Medulla oblongata (tissue), 1 donor: ENCODE measurements around the gene RIPOR2.
"Not testable (repeated sequence)": the region's sequence is repeated elsewhere in the genome, so short reads cannot be mapped to it uniquely, and the experiment has no call there.

ENCODE experiments used
- DNase-seq: peaks from one replicate; pipeline ENCODE4 v3.0.0-alpha.2; 2015; ENCODE audit errors: extremely low spot score

The RIPOR2 gene

DNA sequence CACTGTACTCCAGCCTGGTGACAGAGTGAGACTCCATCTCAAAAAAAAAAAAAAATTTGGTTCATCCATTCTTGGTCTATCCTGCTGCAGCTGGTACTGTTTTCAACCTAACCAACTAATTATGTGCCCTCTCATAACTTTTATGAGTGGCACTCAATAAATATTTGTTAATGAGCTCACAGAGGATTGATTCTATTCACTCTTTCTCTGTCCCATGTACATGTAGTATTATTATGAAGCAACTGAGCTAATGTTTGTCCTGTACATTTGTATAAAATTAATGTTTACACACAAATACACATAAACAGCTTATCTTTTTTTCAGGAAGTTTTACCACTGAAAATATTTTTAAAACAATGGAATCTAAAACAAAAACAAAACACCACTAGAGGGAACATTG, 10.1 kb downstream of the RIPOR2 start:
- no peak for DNase-seq

DNA sequence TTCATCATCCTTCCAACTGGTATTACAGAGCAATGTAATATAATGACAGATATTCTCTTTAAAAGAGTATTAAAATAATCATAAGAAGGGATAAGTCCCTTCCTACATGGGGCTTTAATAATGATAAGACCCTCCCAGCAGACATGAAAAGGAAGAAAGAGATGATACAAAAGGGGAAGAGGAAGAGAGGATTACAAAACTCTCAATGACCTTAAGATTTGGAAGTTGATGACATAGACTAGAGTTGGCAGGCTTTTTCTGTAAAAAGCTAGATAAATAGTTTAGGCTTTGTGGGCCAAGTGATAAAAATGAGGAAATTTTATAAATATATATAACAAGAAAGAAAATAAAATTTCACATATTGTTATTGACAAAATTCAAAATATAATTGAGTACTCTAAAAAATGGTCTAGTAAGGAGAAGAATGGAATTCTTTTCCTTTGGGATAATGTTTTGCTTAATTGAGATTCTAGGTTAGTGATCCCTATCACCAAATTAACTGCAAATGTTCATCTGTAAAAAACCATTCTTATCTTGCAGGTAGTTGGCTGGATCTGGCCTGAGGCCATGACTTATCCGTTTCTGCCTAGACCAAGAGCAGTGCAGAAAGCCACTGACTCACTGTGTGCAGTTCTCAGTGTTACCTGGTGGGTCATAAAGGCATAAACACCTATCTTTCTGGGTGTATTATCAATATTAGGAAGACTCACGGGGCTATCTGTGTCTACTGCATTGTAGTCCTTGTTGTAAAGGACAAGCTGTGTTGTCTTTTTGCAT, 11.0 kb downstream of the RIPOR2 start:
- no peak for DNase-seq

DNA sequence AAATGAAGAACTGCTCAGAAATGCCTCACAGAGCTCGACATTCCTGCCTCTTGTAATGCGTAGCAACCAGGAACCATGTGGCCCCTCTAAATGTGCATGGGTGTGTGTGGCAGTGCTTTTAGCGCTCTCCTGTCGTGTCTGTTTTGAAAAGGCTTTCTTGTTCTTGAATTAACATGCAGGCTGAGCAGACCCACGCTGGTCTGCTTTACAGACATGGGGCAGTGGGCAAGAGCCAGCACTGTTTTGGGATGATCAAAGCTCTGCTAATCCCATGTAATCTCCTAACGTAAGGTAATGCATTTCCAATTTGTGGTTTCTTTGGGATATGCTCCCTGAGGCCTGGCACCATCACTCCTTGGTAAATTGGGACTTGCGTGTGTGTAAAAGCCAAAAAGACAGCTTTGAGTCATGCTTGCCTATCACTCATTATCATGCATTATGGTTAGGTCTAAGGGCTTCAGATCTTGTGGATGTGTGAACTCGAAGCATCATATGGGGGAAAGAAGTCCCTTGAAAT, 11.8 kb downstream of the RIPOR2 start:
- DNase-seq = no peak

DNA sequence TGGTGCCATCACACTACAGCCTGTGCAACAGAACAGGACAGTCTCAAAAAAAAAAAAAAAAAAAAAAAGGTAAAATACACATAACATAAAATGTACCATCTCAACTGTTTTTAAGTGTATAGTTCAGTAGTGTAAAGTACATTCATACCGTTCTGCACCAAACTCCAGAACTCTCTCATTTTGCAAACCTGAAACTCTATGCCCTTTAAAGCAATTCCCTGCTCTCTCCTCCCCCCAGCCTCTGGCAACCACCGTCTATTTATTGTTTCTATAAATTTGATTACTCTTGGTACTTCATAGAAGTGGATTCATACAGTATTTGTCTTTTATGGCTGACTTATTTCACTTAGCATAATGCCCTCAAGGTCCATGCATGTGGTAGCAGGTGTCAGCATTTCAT, 12.9 kb downstream of the RIPOR2 start:
- no peak for DNase-seq

DNA sequence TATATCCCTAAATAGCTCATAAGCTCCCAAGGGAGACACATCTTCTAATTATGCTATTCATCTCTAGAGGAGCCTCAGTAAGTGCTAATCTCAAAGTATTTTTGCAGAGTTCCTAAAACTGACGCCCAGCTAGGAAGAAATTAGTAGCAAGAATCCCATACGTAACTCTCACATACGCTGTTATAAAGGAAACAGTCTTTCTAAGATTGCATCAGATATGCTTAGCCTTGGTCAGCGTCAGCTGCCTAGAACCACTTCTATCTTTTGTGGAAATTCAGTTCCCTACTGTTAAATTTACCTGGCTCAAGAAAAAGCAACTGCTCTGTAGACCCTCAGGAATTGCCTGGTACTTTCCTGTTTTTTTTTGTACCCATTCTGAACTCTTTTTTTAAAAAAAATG, 13.6 kb downstream of the RIPOR2 start:
- no peak for DNase-seq

DNA sequence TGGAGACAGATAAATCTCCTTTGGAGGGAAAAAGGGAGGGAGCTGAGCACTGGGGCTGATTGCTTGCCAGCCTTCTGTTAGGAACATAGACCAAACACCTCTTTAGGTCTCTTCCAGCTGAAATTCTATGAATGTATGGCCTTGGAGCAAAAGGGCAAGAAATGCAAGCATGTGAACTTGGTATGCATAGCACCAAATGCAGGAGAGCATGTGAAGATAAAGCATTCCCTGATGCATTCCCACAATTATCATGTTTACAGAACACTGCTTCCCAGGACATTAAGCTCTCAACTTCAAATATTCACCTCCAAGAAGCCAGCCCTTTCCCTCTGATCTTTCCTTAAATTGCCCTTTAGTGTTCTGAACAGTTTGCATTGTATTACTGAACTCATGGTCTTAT, 15.6 kb downstream of the RIPOR2 start:
- DNase-seq = no peak

DNA sequence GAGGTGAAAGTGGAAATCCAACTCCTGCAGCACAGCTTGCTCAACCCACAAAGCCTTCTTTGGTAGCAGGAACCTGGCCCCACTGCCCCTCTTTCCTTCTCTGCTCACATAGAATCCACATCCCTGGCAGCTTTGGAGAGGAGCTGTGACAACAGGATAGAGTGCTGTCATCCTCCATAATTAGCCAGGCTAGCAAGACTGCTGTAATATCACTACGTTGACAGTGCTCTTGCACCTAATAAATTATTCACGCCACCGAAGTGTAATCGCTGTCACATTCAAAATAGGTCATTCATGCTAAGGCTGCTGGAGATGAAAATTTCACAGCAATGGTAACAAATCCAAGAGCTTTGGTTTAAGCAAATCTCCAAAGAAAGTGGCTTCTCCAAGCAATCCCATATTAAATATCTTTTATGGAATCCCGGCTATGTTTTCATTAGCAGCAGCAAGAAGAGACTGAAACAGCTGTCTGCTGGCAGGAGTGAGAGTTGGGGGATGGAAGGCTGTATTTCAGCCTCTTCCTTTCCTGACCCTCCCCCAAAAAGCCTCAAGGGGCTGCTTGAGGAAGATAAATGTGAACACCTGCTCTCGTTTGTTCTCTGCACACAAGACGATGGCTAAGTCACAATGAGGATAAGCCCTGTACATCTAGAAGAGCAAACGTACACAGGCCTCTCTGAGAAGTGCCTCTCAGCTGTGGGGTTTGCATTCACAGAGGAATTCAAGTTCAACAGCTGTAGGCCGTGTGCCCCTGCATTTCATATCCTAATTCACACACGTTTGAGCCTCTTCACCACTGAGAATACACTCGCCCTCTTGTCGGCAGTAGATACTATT, 16.5 kb downstream of the RIPOR2 start:
- no peak for DNase-seq

DNA sequence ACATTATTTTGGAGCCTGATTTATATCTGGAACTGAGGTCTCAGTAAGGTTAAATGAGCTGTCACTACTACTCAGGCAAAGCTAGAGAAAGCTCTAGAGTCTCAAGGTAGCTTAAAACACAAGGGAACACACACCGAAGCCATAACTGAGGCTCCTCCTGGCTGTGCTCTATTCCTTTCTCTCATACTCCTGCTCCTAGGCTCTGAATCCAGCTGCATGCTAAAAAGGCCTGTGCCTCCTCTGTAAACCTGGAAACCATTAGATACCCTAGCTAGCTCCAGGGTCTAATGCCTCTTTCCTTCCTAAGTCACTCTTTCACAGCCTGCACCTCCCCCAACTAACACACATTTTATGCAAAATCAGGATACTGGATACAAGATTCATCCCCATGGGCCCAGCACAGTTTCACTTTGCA, 17.1 kb downstream of the RIPOR2 start:
- DNase-seq = no peak

DNA sequence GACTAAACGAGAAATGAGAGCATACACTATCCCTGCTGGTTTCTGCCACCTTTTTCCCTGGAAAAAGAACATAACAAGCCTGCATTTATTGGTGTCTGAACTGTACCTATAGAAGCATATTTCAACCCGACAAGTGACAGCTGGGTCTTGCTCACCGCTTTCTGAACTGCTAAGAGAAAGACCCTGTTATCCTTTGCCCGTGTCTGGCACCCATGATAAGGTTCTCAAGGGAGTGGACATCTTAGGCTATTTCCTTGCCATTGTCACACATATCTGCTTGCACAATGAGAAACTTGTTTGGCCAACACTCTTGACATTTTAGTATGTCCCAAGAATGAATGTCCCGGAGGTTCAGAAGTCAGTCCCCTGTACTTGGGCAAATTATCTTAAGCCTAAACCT, 19.3 kb downstream of the RIPOR2 start:
- no peak for DNase-seq

DNA sequence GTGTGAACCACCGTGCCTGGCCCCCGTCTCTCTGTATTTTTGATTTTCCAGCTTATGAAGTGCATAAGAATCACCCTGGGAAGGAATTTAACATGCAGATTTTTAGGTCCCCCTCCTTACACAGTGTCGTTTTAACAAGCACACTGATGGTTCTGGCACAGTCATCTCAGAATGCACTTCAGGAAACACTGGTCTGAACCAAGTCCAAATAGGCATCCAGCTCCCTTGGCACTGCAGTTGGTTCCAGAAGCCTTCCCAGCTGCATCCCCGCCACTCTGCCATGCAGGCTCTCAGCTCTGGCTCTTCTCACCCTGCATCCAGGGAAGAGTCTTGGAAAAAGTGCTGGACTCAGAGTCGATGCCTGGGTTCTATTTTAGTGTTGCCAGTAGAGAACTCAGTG, 20.1 kb downstream of the RIPOR2 start:
- no peak for DNase-seq

DNA sequence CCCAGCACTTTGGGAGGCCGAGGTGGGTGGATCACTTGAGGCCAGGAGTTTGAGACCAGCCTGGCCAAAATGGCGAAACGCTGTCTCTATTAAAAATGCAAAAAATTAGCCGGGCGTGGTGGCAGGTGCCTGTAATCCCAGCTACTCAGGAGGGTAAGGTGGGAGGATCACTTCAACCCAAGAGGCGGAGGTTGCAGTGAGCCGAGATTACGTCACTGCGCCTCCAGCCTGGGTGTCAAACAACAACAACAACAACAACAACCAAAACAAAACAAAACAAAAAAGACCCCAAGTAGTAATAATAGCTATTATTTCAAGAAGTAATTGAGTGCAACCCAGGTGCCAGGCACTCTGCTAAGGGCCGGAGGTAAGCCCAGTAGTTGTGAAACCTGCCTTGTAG, 21.7 kb downstream of the RIPOR2 start:
- not testable (repeated sequence) for DNase-seq

DNA sequence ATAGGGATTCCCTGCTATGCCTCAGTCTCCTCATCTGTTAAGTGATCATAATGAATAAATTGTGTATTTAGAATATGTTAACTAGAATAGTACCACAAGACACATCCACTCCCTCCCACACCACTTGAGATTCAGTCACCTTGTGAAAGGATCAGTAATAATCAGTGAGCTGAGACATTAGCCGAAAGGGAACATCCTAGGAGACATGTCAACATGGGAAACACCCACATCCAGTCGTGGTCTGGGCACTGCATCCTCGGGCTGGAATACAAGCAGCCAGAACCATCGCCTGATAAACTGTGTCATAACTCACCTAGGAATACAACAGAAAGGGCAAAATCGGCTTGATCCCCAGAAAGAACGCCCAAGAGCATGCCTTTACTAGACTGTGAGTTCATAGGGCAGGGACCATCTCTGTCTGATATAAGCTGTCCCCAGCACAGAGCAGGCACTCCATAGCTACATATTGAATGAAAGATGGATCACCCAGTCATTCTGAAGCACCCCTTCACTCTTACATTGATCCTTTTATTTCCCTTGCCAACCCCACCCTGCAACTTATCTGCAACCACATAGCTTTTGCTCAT, 23.9 kb downstream of the RIPOR2 start:
- no peak for DNase-seq

DNA sequence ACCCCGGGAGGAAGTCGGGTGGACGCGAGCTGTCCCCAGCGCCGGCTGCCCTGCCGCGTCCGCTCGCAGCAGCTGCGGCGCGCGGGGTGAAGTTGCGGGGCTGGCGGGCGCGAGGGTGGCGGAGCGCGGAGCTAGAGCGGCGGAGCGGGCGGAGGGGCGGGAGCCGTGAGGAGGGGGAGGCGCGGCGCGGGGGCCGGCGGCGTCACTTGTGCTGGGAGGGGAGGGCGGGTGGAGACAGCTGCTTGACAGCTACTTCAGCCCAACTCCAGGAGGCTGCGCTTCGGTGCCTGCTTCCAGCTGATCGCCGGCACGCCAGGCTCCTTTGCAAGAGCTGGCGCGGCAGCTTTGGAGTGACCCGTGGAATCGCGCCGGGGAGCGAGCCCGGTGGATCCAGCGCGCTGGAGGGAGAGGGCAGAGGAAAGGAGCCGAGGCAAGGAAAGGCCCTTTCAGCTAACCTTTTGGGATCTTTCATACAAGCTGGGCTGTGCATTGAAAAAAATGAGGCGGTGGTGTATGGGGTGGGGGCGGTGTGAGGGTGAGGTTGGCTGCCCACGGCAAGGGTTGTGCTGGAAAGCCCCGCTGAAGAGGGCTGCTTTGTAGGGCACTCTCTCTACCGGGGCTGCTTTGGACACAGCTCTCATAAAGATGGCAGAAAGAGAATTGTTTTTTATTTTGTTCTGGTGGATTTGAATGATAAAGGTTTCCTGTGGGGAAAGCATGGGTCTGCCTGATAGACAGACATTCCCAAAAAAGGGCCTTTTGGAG, 24.6 kb downstream of the RIPOR2 start:
- DNase-seq = peak; percentile 28

DNA sequence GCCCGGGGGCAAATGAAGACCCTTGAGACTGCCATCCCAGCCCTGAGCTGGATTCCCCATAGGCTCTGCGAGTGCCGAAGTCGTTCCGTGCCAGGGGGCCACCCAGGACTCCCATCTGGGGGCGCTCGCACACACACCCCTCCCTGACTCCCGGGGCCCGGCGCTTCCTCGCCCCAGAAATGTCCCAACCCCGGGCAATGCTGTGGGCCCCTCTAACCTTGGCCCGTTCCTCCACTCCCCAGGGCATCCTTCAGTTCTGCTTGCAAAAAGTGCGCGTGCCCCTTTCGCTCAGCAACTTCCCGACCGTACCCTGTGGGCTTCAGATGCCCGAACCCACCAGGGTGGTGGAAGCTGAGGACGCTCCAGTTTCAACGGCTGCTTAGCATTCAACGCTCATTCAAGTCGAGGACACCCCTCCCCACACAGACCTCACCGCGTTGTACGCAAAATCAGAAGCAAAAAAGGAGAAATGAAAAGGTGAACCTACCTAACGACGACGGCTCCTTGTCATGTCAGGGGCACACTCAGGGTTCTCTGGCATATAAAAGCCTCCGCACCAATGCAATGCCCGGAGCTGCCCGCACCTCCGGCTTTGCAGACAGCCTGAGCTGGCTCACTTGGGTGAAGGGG, 25.3 kb downstream of the RIPOR2 start:
- DNase-seq = peak; percentile 10

DNA sequence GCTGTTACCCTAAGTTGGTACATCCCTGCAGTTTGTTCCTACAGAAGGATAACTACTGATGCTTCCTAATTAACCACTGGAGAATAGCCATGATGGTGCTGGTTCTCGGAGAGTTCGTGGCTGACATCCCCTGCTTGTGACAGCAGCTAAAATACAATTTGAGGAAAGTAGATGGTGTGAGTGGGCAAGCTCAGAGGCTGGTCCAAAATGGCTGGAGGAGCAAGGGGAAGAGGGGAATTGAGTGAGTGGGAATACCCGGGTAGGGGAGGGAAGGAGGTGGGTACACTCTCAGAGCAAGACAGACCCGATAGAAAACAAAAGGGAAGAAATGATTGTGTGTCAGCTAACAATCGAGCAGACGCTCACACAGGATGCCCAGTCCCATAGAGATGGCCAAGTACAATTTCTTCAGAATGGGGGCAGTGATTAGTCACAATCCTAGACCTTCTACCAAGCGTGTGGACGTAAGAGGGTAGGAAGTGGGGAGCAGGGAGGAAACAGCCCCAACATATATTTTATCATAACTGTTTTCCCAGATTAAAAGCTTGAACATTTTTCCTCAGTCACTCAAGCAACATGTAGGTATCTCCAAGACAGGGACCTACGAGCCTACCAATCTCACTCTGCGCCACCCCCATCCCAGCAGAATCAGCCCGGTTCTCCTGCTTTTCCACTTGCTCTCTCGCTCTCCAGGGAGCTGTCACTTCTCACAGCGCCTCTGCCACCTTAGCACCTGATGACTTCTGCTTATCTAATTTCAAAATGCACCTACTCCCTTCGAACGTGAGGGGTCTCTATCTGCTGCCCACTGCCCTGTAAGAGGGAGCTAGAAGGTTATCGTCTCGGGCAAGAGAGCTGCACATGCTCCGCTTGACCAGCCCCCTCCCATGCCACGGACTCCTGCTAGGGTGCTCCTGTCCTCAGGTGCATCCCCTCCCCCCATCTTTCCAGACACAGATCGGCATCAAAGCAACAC, 26.2 kb downstream of the RIPOR2 start:
- DNase-seq = no peak

DNA sequence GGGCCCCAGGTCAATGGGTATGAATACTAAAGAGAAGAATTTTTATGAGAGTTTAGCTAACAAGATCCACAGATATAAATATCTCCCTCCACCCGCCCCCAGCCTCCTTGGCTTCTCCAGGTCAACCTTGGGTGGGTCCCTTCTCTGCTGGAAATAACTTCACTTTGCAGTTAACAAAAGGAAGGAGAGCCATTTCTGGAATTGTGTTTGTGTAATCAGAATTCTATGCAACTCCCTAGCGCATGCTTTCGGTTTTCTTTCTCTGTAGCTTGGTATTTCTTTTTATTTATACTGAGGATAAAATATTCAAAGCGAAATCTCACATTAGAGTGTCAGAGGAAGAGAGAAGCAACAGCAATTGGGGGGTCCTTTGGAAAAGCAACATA, 27.1 kb downstream of the RIPOR2 start:
- no peak for DNase-seq

DNA sequence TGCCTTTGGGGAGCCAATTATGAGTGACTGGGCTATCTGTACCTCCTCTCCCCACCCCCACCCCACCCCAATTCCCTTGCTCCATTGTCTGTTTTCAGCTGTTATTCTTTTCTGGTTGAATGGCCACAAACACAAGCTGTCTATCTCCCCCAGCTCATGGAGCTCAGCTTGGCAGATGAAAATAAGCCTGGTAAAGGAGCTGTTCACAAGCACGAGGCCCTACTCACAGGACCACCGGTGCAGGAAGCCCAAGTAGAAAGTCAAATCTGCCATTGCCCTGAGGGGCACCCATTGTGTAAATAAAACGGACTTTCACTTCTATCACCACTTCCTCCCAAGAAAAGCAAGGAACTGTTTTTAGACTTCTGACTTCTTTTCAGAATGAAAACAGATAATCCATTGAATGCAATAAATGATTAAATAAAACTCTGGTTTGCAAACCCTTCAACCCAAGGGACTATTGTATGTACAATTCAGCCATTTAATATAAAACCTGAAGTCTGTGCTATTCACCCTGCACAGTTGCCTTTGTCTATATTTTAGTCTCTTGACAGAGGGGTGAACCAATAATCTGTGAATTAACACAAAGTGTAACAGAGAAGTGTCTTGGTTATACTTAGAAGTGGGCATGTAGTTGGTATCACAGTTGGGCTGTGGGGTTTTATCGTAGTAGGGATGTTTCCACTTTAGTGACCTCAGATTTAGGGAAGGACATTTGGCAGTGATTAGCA, 27.7 kb downstream of the RIPOR2 start:
- DNase-seq = peak; percentile 12

DNA sequence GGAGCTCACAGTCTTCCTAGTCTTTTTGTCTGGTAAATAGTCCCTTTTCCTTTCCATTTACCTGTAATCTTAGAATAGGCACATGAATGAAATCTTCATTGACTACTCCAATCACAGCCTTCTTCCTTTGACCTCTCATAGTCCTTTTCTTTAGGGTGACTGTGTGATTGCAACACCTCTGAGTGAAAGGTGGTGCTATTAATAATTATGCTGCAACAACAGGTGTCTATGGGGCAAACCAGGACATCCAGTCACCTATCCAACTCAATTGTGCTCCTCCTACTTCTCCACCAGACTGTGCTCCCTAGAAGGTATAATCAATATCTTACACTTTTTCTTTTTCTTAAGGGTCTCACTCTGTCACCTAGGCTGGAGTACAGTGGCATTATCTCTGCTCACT, 29.4 kb downstream of the RIPOR2 start:
- DNase-seq = no peak

DNA sequence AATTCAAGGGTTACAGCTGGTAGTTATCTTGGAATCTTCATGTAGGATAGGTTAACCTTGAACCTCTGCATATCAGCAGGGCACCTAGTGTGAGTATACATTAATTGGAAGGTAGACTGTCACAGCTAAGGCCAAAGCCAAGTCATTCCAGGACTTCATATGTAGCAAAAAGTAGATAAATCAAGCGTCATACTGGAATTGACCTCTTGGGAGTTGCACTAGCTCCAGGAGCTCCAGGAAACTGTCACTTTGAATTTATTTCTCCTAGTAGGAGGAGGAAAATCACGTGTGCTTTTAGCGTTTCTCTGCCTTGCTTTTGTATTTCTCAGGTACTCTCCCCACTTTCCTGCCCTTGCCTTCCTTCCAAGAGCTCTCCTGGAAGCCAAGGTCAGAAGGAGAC, 30.3 kb downstream of the RIPOR2 start:
- DNase-seq = no peak

DNA sequence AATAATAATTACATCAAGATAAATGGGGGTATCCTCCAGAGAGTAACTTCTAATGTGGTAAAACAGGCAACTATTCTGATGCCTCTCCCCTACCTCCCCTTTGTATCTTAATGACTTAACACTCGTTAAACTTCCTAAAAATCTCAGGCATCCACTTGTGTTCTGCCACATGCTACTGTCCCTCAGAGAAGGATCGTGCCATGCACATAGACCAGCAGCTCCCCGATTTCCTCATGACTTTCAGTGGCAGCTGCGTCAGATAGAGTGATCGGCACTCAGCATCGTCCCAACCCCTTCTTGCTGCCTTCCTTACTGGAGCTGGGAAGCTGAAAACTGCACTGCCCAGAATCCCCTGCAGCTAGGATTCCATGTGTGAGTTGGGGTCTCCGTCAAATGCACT, 32.1 kb downstream of the RIPOR2 start:
- no peak for DNase-seq
